Measurements from ENCODE around the gene DPH2. TPM values are rescaled to one million over a fixed set of nuclear protein-coding genes. Genes with fewer than 3 reads are reported as not detected.
A peak's percentile ranks its signal among the peaks of the same experiment; 100 is the strongest.

Gene DPH2
- polyA plus RNA-seq, 5 donors = 12.8 to 25.5 (median 19.6) TPM

DNA sequence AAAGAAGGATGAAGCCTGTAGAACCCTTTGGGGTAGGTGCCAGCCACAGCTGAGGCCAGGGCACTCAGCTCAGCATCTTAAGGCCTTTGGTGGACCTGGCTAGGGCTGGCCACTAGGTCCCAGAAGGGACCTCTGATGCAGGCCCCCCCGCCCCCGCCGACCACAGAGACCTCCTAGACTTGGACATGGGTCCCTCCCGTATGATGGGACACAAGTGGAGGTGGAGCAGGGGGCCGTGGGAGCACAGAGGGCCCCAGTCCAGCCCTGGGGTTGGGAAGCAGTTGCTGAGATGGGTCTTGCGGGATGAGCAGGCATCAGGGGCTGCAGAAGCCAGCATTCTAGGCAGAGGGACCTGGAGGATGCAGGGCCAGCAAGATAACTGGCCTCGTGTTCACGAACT lies 12.4 kb downstream of the DPH2 start:
- DNase-seq = no peak

DNA sequence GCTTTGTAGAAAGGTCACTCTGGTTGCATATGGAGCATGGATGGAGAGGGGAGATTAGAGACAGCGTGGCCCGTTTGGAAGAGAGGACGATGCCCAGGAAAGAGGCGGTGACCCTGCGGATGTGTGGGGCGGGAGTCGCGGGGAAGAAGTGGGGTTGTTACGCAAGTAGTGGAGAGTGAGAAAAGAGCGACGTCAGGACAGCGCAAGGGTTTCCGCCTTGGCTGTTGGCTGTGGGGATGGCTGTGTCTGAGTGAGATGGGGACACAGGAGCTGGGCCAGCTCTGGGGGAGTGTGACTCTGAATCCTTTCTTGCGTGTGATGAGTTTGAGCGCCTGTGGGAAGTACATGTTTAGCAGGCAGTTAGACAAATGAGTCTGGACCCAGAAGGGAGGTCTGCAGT lies 13.0 kb downstream of the DPH2 start:
- no peak for DNase-seq

DNA sequence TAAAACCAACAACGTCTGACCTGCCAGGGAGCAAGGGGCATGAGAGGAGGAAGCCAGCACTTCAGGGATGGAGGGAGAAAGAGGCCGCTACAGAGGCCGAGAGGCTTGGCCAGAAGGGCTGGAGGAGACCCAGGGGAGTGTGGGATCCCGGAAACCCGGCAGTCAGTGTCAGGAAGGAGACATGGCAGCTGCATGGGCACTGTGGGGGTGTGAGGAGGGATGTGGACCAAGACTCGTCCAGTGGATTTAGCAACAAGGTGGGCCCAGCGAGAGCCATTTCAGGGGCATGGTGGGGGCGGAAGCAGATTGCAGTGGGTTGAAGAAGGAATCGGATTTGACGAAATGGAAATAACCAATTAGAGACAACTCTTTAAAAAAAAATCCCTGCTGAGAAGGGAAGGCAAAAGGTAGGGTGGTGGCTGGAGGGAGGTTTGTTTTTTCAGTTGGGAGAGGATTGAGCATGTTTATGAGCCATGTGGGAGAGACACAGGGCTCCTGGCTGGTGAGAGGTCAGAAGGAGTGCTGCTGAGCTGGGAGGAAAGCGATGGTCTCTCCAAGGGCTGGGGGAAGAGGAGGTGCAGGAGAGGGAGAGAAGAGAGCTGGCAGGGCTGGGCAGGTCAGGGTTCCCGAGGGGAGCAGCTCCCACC lies 13.6 kb downstream of the DPH2 start:
- DNase-seq = no peak

DNA sequence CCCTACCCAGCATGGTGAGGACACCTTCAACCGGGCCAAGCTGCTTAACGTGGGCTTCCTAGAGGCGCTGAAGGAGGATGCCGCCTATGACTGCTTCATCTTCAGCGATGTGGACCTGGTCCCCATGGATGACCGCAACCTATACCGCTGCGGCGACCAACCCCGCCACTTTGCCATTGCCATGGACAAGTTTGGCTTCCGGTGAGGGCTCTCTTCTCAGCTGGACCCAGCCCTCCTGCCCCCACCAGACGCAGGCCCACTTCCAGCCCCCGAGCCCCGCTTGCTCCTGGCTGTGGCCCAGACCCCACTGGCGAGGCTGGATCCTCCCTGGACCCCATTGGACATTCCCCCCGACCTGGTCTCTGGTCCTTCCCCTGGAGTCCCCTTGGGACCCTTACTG lies 15.0 kb downstream of the DPH2 start:
- DNase-seq = no peak

DNA sequence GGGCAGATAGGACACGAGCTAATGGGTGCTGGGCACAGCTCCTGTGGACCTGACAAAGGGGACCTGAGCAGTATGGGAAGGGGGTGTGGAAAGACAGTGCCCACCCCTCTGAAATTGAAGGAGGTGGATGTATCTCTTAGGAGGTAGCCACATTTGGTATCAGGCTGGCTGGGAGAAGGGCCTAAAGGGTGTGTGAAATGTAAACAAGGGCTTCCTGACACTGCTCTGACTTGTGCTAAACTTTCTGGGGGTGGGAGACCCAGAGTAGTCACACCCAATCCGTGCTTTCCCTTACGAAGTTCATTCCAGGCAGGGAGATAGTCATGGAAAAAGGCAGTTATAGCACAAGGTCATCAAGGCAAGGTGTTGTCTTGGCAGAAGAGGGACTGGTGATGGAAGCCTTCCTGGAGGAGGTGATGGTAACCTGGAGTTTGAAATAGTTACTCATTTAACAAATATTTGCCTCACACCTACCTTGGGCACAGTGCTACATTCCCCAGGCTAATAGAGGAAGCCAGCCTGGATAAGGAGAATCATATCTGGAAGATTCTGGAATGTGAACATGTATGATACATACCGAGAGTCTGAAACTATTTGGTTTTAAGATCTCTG lies 16.3 kb downstream of the DPH2 start:
- DNase-seq = no peak

DNA sequence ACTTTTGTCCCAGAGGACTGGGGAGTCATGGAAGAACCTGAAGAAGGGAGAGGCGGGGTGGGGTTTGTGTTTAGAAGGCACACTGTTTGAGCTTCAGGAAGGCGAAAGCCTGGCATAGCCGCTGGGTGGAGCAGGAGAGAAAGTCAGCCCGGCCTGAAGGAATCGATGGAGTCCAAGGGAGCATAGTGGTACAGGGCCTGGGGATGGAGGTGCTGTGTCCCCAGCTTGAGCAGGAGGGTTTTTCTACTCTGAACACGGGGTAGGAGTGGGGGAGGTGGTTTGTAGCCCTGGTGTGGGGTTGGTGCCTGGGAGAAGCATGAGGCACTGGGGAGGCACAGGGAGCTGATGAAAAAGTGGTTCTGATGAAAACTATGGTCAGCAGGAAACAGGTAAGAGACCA lies 16.9 kb downstream of the DPH2 start:
- DNase-seq = no peak

DNA sequence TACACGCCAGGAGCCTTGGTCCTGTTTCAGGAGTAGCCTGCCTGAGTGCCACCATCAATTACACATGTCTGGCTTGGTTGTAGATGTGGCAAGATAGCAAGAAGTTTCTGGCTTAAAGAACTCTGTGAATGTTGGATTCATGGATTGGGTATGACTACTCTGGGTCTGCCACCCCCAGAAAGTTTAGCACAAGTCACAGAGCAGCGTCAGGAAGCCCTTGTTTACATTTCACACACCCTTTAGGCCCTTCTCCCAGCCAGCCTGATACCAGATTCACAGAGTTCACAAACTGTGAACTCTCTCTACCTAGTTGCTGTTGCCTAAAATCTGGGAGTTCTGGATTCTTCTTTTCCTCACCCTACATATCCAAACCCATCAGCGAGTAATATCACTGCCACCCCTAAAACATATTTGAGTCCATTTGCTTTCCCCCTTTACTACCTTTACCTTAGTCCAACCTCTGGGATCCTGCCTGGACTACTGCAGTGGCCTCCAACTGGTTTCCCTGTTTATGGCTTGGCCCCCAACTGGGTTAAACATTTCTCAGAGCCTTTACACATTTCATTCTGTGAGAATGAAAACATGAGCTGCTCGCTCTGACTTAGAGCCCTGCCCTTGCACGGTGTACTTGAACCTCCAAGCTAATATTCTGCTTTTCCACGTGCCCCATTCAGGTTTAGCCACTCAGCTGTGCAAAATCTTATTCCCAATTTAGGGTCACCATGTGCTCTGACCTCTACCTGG lies 17.5 kb downstream of the DPH2 start:
- DNase-seq = no peak

DNA sequence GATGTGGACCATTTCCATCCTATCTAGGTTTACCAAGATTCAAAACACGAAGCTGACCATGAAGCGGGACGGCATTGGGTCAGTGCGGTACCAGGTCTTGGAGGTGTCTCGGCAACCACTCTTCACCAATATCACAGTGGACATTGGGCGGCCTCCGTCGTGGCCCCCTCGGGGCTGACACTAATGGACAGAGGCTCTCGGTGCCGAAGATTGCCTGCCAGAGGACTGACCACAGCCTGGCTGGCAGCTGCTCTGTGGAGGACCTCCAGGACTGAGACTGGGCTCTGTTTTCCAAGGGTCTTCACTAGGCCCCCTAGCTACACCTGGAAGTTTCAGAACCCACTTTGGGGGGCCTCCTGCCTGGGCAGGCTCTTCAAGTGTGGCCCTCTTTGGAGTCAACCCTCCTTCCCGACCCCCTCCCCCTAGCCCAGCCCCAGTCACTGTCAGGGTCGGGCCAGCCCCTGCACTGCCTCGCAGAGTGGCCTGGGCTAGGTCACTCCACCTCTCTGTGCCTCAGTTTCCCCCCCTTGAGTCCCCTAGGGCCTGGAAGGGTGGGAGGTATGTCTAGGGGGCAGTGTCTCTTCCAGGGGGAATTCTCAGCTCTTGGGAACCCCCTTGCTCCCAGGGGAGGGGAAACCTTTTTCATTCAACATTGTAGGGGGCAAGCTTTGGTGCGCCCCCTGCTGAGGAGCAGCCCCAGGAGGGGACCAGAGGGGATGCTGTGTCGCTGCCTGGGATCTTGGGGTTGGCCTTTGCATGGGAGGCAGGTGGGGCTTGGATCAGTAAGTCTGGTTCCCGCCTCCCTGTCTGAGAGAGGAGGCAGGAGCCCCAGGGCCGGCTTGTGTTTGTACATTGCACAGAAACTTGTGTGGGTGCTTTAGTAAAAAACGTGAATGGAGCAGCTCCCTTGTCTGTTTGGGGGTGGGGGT lies 20.7 kb downstream of the DPH2 start:
- DNase-seq = no peak

DNA sequence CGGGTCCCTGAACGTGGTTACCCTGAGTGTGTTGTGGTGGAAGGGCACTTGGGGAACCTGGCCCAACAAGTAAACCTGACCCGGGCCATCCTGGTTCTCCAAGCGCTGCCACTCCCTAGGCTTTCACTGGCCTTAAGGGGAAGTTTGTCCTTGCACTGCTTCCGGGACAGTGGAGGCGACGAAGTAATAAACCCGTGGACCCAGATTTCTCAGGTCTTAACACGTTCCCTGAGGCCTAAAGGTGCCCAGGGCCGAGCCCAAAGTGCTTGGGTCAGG lies 21.3 kb downstream of the DPH2 start:
- DNase-seq = no peak

DNA sequence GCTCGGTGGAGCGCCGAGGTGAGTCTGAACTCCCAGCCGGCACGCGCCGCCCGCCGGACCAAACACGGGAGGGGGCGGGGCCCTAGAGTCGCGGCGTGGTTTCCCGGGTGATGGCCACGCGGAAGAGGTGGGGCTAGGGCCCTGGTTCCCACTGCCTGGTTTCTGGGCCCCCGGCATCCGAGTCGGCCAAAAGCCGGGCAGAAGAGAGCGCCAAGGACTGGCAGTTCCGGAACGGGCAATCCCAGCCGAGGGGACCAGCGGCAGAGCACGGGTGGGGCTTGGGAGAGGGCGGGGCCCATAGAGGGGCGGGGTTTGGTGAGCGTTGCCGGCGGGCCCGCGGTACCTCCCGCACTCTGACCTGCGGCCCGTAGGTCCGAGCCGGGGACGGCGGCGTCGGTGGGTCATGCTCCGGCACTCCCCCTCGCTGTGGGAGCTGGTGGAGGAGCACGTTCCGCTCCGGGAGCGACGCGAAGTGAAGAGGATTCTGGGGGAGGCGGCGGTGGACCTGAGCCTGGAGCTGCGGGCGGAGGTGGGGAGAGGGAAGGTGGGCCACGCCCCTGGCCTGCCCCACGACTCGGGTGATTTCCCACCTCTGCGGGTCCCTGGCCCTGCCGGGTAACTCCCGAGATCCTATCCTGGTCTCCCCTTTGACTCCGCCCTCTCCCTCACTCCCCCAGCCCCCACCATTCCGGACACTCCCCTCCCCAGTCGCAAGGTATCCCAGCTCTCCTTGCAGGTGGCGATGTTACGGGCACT lies 21.8 kb downstream of the DPH2 start, which contains the start of gene CCDC24:
CCDC24 (plus strand) TSS at position 124 of the 756 bp plus-strand sequence; CDS start at position 404, 280 bp downstream.
- peak; percentile 65 to 69 for DNase-seq

DNA sequence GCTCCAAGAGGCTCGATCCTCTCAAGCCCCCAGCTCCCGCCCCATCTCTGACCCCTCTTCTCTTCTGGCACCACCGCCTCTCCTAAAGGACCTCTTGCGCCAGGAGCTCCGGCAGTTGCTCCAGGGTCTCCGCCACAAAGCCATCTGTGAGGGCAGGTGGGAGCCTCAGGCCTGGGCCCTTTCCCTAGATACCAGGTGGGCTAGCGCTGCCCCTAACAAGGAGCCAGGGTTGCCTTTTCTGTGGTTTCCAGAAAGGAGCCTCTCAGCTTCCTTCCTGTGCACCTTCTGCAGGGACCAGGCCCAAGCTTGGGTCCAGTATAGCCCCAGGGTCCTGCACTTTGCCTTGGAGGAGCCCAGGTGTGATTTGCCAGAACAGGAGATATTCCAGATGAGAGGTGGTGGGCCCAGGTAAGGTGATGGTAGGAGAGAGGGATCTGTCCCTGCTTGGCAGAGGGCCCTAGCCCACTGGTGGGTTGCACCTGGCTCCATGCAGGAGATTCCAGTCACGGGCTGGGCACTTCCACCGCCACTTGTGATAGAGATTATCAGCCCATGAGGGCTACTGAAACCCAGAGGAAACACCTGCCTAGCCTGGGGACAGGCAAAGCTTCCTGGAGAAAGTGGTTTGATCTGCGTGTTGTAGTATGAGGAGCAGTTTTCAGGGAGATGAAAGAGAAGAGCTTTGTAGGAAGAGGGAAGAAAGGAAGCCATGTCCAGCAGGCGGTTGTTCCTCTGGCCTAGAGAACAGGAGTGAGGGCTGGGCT lies 22.6 kb downstream of the DPH2 start:
- no peak for DNase-seq

DNA sequence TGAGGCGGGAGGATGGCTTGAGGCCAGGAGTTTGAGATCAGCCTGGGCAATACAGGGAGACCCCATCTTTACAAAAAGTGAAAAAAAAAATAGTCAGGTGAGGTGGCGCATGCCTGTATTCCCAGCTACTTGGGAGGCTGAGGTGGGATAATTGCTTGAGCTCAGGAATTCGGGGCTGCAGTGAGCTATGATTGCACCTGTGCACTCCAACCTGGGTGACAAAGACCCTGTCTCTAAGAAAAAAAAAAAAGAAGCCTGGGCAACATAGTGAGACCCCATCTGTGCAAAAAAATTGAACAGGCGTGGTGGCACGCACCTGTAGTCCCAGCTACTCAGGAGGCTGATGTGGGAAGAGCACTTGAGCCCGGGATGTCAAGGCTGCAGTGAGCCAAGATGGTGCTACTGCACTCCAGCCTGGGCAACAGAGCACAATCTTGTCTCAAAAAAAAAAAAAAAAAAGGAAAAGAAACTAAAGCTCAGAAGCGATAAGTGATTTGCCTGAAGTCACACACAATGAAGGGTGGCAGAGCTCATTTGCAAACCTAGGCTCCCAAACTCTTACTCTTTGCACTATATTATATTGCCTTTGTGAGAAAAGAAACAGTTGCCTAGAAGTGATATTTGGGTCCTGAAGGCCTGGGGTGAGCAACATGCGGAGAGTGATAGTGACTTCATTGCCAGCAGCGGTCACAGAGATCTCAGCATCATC lies 23.6 kb downstream of the DPH2 start:
- no peak for DNase-seq

DNA sequence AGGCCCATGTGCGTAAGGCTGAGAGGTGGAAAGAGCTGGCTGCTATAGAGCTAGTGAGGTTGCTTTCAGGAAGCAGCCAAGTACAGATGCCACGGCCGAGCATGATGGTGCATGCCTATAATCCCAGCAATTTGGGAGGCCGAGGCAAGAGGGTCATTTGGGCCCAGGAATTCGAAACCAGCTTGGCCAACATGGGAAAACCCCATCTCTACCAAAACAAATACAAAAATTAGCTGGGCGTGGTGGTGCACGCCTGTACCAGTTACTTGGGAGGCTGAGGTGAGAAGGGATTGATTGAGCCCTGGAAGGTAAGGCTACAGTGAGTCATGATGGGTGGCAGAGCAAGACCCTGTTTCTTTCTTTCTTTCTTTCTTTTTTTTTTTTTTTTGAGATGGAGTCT lies 24.3 kb downstream of the DPH2 start:
- DNase-seq = no peak

DNA sequence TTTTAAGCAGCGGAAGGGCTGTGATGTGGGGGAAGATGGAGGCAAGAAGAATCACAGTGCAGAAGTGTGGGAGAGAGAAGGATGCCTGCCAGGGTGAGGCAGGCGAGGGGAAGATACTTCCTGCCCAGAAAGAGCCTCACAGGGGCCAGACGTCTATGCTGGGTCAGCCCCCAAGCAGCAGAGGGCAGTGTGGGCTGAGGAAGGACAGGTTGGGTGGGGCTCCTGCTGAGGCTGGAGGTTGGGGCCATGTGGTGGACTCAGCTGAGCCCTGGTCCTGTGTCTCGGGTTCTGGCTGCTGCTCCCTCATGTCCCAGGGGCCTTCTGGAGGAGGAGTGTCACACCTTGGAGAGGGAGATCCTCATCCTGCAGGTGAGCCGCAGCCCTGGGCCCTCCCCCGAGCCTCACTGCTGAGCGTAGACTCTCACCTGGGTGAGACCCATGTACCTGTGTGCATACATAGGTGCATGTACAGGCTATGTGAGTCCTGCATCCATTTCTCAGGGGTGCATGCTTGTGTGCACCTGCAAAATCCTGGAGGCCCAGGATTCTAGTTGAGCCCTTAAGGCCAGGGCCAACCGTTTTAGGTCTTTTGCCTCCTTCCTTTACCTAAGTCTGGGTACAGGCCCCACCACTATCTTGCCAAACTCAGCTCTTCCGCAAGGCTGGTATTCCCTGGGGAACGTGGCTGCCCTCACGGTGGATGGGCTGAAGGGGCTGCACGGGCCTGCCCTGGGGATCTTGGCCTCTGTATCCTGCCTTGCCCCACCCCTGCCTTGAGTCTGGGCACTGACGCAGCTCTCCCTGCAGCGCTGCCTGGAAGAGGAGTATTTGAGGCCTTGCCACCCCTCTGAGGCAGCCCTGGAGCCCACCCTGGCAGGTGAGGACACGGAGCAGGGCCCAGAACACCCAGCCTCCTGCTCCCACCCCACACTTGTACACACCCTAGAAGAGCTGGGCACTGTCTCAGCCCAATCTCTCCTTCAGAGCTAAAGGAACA lies 25.3 kb downstream of the DPH2 start:
- DNase-seq = no peak

DNA sequence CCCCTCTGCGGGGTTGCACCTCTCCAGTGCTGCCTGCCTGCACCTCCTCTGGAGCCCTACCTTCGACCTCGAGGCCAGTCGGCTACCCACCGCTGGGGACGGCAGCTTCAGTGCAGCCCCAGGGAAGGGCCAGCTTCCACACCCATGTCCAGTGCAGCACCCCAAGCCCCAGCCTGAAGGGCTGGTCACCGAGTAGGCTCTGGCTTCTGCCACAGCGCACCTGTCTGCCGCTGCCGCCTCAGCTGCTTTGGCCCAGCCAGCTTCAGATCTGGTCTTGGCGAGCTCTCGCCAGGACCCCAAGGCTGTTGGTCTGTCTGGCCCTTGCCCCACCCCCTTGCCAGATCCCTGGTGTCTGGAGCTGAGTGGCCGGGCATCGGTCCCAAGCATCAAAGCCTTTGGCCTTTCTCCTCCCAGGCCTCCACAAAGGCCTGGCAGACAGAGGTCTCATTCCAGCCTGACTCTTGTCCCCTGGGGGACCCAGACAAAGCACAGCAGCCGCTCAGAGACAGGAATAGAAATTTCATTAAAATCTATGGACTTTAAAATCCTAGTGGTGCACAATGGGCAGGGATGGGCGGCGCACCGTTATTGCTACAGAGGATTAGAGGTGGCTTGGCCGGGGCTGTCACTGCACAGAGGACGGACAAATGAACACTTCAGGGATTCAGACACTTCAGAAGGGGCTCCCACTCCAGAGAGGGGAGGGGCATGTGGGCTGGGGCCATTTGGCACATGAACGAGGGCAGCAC lies 26.3 kb downstream of the DPH2 start:
- no peak for DNase-seq

DNA sequence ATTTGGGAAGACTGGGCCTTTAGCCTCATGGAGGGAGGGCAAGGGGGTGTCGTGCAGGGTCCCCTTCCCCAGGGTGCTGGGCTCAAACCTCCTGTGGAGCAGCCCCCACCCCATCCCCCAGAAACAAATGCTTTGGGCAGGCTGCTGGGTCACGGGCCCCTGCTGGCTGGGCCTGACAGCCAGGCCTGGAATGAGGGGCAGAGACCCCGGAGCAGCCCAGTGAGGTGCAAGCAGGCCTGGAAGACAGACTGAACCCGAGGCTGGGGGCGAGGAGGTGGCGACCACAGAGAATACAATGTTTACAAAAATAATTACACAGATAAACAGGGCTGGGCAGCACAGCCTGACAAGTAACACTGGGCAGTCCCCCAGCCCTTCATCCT lies 26.9 kb downstream of the DPH2 start:
- DNase-seq = no peak

DNA sequence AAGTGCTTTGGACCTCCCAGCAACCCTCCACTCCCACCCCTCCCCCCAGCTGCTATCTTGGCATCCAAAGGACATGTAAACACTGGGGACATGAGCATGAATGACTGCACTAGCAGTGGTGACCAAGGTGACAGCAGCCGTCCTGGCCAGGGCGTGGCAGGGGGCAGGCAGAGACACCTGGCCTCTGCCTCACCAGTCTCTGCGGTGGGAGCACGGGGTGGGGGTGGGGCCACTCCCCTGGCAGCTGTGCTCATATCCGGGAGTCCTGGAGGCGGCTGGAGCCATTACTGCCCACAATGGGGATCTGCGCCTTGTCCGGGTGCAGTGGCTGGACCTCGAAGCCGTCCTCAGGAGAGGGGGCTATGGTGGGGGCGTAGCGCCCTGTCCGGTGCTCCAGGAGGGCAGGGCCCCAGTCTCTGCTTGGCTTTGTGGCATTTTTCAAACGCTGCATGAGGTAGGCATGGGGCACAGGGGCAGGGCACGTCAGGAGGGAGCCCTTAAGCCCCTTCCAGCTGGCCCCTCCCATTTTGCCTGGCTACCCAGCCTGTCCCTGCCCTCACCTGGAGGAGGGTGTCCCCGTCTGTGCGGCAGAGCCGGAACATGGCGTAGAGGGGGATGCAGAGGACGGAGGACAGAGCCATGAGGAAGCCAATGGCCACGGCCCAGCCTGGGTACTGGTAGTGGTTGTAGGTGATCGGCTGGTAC lies 27.6 kb downstream of the DPH2 start:
- DNase-seq = no peak
